ENCODE data around the gene M1AP. TPM values are rescaled to one million over a fixed set of nuclear protein-coding genes. Genes with fewer than 3 reads are reported as not detected.
A peak's percentile ranks its signal among the peaks of the same experiment; 100 is the strongest.

M1AP gene
- total and polyA plus RNA-seq, 3 donors from 2014 or later = 11.7 to 21.4 (median 14.0) TPM

DNA sequence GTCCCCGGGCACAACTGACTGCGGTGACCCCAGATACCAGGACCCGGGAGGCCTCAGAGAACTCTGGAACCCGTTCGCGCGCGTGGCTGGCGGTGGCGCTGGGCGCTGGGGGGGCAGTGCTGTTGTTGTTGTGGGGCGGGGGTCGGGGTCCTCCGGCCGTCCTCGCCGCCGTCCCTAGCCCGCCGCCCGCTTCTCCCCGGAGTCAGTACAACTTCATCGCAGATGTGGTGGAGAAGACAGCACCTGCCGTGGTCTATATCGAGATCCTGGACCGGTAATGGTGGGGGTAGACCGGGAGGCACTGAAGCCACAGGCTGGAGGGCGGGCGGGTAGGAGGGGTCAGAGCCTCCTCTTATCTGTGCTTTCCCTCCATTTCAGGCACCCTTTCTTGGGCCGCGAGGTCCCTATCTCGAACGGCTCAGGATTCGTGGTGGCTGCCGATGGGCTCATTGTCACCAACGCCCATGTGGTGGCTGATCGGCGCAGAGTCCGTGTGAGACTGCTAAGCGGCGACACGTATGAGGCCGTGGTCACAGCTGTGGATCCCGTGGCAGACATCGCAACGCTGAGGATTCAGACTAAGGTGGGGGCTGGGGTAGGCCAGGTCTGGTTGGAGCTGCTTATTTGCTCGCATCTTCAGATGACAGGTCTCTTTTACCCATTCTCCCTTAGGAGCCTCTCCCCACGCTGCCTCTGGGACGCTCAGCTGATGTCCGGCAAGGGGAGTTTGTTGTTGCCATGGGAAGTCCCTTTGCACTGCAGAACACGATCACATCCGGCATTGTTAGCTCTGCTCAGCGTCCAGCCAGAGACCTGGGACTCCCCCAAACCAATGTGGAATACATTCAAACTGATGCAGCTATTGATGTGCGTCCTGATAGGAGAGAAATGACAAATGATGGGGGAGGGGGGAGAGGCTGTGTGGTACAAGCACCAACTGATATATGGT is 117.6 kb downstream of the M1AP start:
- peak overlapping the region; percentile 72 to 87 for H3K4me3 ChIP-seq
- peaks cover 16% of the 10 kb centered on the region for H3K4me1 ChIP-seq
- intact Hi-C loops (cut with DNase I; ENCODE audit: low total_unique reads) = no loop called here
- H3K36me3 ChIP-seq (ENCODE audit: low read depth, missing control alignments) = no peaks in the 10 kb centered on the region
- WGBS, 2 donors = 1 to 3% methylated on average over 18 to 43 of the region's 54 CpGs
- H3K27me3 ChIP-seq = no peaks in the 10 kb centered on the region
- TF ChIP-seq, protein P1, sequence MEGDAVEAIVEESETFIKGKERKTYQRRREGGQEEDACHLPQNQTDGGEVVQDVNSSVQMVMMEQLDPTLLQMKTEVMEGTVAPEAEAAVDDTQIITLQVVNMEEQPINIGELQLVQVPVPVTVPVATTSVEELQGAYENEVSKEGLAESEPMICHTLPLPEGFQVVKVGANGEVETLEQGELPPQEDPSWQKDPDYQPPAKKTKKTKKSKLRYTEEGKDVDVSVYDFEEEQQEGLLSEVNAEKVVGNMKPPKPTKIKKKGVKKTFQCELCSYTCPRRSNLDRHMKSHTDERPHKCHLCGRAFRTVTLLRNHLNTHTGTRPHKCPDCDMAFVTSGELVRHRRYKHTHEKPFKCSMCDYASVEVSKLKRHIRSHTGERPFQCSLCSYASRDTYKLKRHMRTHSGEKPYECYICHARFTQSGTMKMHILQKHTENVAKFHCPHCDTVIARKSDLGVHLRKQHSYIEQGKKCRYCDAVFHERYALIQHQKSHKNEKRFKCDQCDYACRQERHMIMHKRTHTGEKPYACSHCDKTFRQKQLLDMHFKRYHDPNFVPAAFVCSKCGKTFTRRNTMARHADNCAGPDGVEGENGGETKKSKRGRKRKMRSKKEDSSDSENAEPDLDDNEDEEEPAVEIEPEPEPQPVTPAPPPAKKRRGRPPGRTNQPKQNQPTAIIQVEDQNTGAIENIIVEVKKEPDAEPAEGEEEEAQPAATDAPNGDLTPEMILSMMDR (IDR thresholded peaks at IDR 0.05) = no peak
- no peak for TF ChIP-seq POLR2A (IDR thresholded peaks at IDR 0.05)
- no peaks in the 10 kb centered on the region for H3K9me3 ChIP-seq
- DNase-seq = peak; percentile 49
- H3K27ac ChIP-seq = peak overlapping the region; percentile 62 to 82

DNA sequence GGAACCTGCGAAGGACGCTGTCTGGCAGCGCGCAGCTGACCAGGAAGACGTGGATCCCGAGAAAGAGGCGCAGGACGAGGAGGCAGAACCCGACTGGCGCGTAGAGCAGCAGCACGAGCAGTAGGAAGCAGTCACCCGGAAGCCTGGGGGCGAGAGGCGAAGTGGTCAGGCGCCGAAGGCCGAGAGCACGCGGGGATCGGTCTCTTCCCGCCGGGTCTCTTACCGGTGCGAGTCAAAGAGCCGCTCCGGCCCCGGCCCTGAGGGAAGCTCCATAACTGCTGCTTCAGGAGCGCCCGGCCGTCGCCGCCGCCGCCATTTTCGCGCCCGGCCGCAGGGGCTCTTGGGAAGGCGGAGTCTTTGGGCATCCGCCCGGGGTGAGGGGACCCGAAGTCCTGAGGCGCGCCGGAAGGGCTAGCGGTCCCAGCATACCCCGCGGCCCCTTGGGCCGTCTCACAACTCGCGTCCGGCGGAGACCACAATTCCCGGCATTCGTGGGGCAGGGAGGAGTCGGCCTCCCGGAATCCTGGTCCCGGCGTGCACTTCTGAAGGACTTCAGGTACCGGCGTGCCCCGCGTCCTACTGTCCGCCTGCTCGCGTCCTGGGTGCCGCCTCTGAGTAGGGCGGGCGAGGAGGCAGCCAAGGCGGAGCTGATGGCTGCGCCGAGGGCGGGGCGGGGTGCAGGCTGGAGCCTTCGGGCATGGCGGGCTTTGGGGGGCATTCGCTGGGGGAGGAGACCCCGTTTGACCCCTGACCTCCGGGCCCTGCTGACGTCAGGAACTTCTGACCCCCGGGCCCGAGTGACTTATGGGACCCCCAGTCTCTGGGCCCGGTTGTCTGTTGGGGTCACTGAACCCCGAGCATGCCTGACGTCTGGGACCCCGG is 118.5 kb downstream of the M1AP start, which contains the start of the genes AUP1 and HTRA2:
Gene AUP1, minus strand, starts transcription at position 350 of the 882 bp plus-strand sequence. Its CDS starts 77 bp downstream, at position 273.
Gene HTRA2, plus strand, starts transcription at position 577 of the 882 bp plus-strand sequence. Its CDS starts 74 bp downstream, at position 651.
- Histone ChIP-seq H3K4me3 (peak within 1 kb of the TSS; percentile 72 to 87), H3K27me3 (no peaks in the 10 kb centered on the region), H3K36me3 (ENCODE audit: low read depth, missing control alignments) (no peaks in the 10 kb centered on the region), H3K27ac (peak within 1 kb of the TSS; percentile 62 to 82), H3K4me1 (peaks cover 16% of the 10 kb centered on the region), H3K9me3 (no peaks in the 10 kb centered on the region)
- DNase-seq = peak; percentile 99
- intact Hi-C loops (cut with DNase I; ENCODE audit: low total_unique reads) = no loop called here
- TF ChIP-seq, protein P1 (IDR thresholded peaks at IDR 0.05) = no peak
- TF ChIP-seq POLR2A (IDR thresholded peaks at IDR 0.05) = no peak
- WGBS, 2 donors = 0 to 3% methylated on average over 15 to 56 of the region's 87 CpGs

DNA sequence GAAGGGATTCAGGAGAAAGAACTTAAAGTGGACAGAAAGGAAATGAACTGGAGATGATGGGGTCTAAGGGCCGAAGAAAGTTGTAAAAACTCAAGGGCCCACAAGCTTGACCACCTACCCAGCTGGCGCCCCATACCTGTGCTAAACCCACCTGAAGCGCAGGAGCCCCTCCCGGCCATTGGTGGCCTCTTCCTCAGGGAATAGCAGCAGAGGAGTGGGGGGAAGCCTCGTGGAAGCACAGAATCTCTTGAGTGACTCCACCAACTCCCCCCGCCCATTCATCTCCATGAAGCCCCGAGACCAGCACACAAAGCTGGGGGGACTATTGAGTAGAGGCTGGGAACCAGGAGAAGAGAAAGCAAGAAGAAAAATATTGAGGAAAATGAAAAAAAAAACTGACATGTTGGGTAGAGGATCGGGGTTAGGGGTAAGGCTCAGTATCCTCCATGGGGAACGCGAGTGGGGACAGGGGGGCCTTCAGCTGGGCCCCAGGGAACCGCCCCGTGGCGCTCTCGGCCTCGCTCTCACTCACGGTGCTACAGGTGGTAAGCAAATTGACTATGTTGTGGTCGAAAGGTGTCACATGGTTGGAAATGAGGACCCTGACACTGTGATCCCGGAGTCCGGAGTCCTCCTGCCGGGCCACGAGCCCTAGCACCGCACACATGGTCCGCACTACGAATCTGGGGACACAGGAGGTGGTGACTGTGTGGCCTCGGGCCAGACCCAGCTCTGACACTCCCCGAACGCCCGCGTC is 119.4 kb downstream of the M1AP start:
- DNase-seq = no peak
- intact Hi-C loops (cut with DNase I; ENCODE audit: low total_unique reads) = no loop called here
- TF ChIP-seq, protein P1 (IDR thresholded peaks at IDR 0.05) = no peak
- no peak for TF ChIP-seq POLR2A (IDR thresholded peaks at IDR 0.05)
- no peaks in the 10 kb centered on the region for H3K9me3 ChIP-seq
- H3K4me1 ChIP-seq = peaks cover 16% of the 10 kb centered on the region
- peak overlapping the region; percentile 72 to 87 for H3K4me3 ChIP-seq
- WGBS, 2 donors = 13 to 14% methylated on average over 17 to 28 of the region's 29 CpGs
- peak overlapping the region; percentile 62 to 82 for H3K27ac ChIP-seq
- H3K27me3 ChIP-seq = no peaks in the 10 kb centered on the region
- no peaks in the 10 kb centered on the region for H3K36me3 ChIP-seq (ENCODE audit: low read depth, missing control alignments)

DNA sequence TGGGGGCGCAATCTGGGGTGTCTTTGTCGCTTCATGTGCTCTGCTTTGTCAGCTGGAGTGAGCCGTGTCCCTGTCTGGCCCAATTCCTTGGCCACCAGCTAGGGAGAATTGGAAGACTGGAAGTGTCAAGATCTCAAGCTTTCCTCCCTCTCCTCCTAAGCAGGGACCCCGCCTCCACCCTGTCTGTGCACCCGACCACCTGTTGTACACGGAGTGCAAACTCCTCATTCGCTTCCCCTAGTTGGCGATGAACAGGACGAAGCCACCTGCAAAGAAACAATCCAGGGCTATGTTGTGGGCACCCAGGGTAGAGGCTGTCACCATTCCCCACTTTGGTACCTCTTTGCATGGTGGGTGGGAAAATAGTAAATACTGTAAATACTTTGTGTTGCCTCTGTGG is 120.4 kb downstream of the M1AP start:
- peaks cover 16% of the 10 kb centered on the region for H3K4me1 ChIP-seq
- intact Hi-C loops (cut with DNase I; ENCODE audit: low total_unique reads) = no loop called here
- H3K4me3 ChIP-seq = no peak overlapping the region
- no peak for DNase-seq
- H3K9me3 ChIP-seq = no peaks in the 10 kb centered on the region
- no peak overlapping the region for H3K27ac ChIP-seq
- no peaks in the 10 kb centered on the region for H3K27me3 ChIP-seq
- TF ChIP-seq, protein P1 (IDR thresholded peaks at IDR 0.05) = no peak
- TF ChIP-seq POLR2A (IDR thresholded peaks at IDR 0.05) = no peak
- 94 to 95% methylated on average over 9 of the region's 9 CpGs for WGBS, 2 donors
- no peaks in the 10 kb centered on the region for H3K36me3 ChIP-seq (ENCODE audit: low read depth, missing control alignments)
